K562 (cell line): ENCODE measurements around the gene DISC1. TPM values are rescaled to one million over a fixed set of nuclear protein-coding genes. Genes with fewer than 3 reads are reported as not detected.

Experiments
- ATAC-seq: fragments of 200-7000 bp; cut with Tn5 transposase; 3 replicates; pipeline ENCODE4 v1.9.1; 2020; ENCODE audit warnings: moderate library complexity
- BruUV-seq: library from RNA; stranded (reverse); fragments of 400-500 nt; replicated peaks from 2 replicates; lab custom pipeline; 2021; lab: Mats Ljungman, UMichigan
- CTCF ChIA-PET: fragments of 300-600 bp; formaldehyde crosslinking; extraction: SDS; loops from one replicate; lab custom pipeline; 2021; ENCODE audit warnings: low intra/inter-chr PET ratio; lab: Yijun Ruan, JAX
- POLR2A ChIA-PET: fragments of 300-600, 350-650 bp; sonication (Branson Sonifier 250); formaldehyde crosslinking; extraction: SDS; loops from one replicate; lab custom pipeline; 2021; ENCODE audit warnings: antibody characterized with exemption, inconsistent platforms; lab: Yijun Ruan, JAX
- DNase-seq, 4 experiments: peaks; one replicate each; pipeline versions ENCODE4 v3.0.0 to v3.0.0-alpha.2; 2011 to 2018; ENCODE audit warnings: low spot score in 3 of 4, mixed read lengths in 3 of 4; ENCODE audit errors: extremely low read depth in 1 of 4
- FAIRE-seq: peaks from 2 replicates; lab custom pipeline; 2011; peaks lifted over from hg19 to GRCh38; lab: Jason Lieb, UNC
- H2AFZ ChIP-seq: 2 replicates; pipeline ENCODE4 v1.6.0; 2011; ENCODE audit warnings: low read depth, low read length, control low read depth, inconsistent platforms
- H3K27ac ChIP-seq: fragments of 200-600 bp; 3 replicates; pipeline ENCODE4 v1.8.0; 2011; ENCODE audit warnings: low read depth, mild to moderate bottlenecking, control low read depth, inconsistent platforms, low read length, moderate library complexity, mixed read lengths; ENCODE audit errors: extremely low read depth
- H3K27me3 ChIP-seq, 2 experiments: fragments of 300-600 bp in 1 of 2; 2 replicates in 1 of 2; 3 replicates in 1 of 2; pipeline versions ENCODE4 v1.6.0 to v1.8.0; 2011; ENCODE audit warnings: inconsistent platforms in 2 of 2, low read length in 2 of 2, mild to moderate bottlenecking in 1 of 2, mixed read lengths in 1 of 2, moderate library complexity in 1 of 2; ENCODE audit not compliant: control insufficient read depth in 2 of 2, insufficient read depth in 2 of 2
- H3K36me3 ChIP-seq: fragments of 300-600 bp; 3 replicates; pipeline ENCODE4 v1.8.0; 2011; ENCODE audit warnings: mild to moderate bottlenecking, low read length, inconsistent platforms; ENCODE audit not compliant: control insufficient read depth, insufficient read depth
- H3K4me1 ChIP-seq, 2 experiments: fragments of 200-600 bp in 1 of 2; replicated peaks in 1 of 2; 2 replicates in 1 of 2; 3 replicates in 1 of 2; pipeline versions ENCODE4 v1.5.1 to v1.8.0; 2011; ENCODE audit warnings: inconsistent platforms in 2 of 2, low read length in 2 of 2, mild to moderate bottlenecking in 1 of 2, mixed read lengths in 1 of 2, moderate library complexity in 1 of 2; ENCODE audit not compliant: control insufficient read depth in 2 of 2, insufficient read depth in 2 of 2
- H3K4me2 ChIP-seq: 2 replicates; pipeline ENCODE4 v1.6.1; 2011; ENCODE audit warnings: low read length, control low read depth, inconsistent platforms, mixed read lengths; ENCODE audit not compliant: insufficient read depth
- H3K4me3 ChIP-seq: fragments of 200-600 bp; sonication (generic), shearing (Covaris generic); 2 replicates; pipeline ENCODE4 v1.5.1; 2016; ENCODE audit warnings: control low read depth, inconsistent platforms
- H3K79me2 ChIP-seq: fragments of 200-600 bp; 3 replicates; pipeline ENCODE4 v1.8.0; 2011; ENCODE audit warnings: low read length, inconsistent platforms; ENCODE audit not compliant: control insufficient read depth, insufficient read depth
- H3K9ac ChIP-seq, 2 experiments: 2 replicates each; pipeline versions ENCODE4 v1.6.0 to v1.6.1; 2011; ENCODE audit warnings: low read depth in 2 of 2, low read length in 2 of 2, control low read depth in 1 of 2, inconsistent platforms in 1 of 2, mild to moderate bottlenecking in 1 of 2, mixed read lengths in 1 of 2; ENCODE audit not compliant: insufficient read depth in 1 of 2
- H3K9me1 ChIP-seq: one replicate; pipeline ENCODE4 v1.6.0; 2011; ENCODE audit warnings: inconsistent platforms, mild to moderate bottlenecking, low read length, moderate library complexity; ENCODE audit not compliant: control insufficient read depth, insufficient read depth
- H3K9me3 ChIP-seq: replicated peaks from 2 replicates; pipeline ENCODE4 v1.5.1; 2011; ENCODE audit warnings: low read depth, low read length, inconsistent platforms; ENCODE audit not compliant: control insufficient read depth, insufficient read depth
- H4K20me1 ChIP-seq: replicated peaks from 2 replicates; pipeline ENCODE4 v1.6.1; 2011; ENCODE audit warnings: low read length, inconsistent platforms, mixed read lengths; ENCODE audit not compliant: control insufficient read depth, insufficient read depth
- SNIP1 ChIP-seq: fragments of 450-650 bp; IDR thresholded peaks from 2 replicates; pipeline ENCODE4 v1.7.1; 2017; ENCODE audit warnings: low read depth, mild to moderate bottlenecking
- ZKSCAN8 ChIP-seq: fragments of 200-800 bp; sonication (Bioruptor generic); IDR thresholded peaks from 2 replicates; pipeline ENCODE4 v1.6.1; 2016; ENCODE audit warnings: missing genetic modification characterization, missing compliant biosample characterization
- WGBS: fragments of 100-300 bp; shearing (Covaris generic); methylation state at CpG from one replicate; pipeline ENCODE4 v1.1.6; 2016; ENCODE audit warnings: low coverage, mixed read lengths; ENCODE audit not compliant: insufficient coverage; ENCODE audit errors: missing lambda C conversion rate; 5-methylcytosine and 5-hydroxymethylcytosine counted together
- in situ Hi-C: fragments of 300-500 bp; cut with MboI; formaldehyde crosslinking; loops from 4 replicates; pipeline ENCODE4 v1.15.0; 2018; ENCODE audit warnings: inconsistent platforms, mixed read lengths
- intact Hi-C: fragments of 100-400 bp; cut with micrococcal nuclease; formaldehyde crosslinking; loops from 2 replicates; pipeline ENCODE4 v1.14.2; 2022
- polyA plus RNA-seq, 8 experiments: library from polyadenylated mRNA; depleted of rRNA in 4 of 8; stranded (reverse) in 5 of 8; unstranded in 3 of 8; fragments of >200 nt; fragmentation: Nextera tagmentation in 2 of 8; fragmentation: Illumina TruSeq in 1 of 8; extraction: Ambion mirVana in 2 of 8; extraction: Trizol in 1 of 8; gene quantifications; 2 replicates each; pipeline versions ENCODE4 v1.2.1 to v1.2.3, GENCODE V29; 2011 to 2014; ENCODE audit warnings: inconsistent platforms in 1 of 8, missing spikeins in 1 of 8
- total RNA-seq, 7 experiments: library from RNA; depleted of rRNA in 6 of 7; stranded (reverse); fragments of >200 nt in 6 of 7; fragmentation: Illumina TruSeq in 2 of 7; extraction: Trizol in 2 of 7; gene quantifications; 2 replicates each; pipeline versions ENCODE4 v1.2.1 to v1.2.3, GENCODE V29; 2011 to 2021; ENCODE audit warnings: low replicate concordance in 1 of 7
- TF ChIP-seq, protein P1 (sequence below): fragments of 250-450 bp; sonication (Bioruptor Pico); IDR thresholded peaks from 2 replicates; pipeline ENCODE4 v1.9.0; 2021; ENCODE audit warnings: mild to moderate bottlenecking, inconsistent platforms
- TF ChIP-seq, protein P2 (sequence below): sonication (generic); formaldehyde crosslinking; IDR thresholded peaks from 2 replicates; pipeline ENCODE4 v1.8.1; 2023; ENCODE audit warnings: mild to moderate bottlenecking, missing genetic modification reagents

The DISC1 gene
- total and polyA plus RNA-seq, 9 of the 15 experiments (the other 6 are each of a cell fraction or from before 2014, with no cell fraction given), result 0.01 to 0.11 (median 0.08) TPM; not detected in 1

DNA sequence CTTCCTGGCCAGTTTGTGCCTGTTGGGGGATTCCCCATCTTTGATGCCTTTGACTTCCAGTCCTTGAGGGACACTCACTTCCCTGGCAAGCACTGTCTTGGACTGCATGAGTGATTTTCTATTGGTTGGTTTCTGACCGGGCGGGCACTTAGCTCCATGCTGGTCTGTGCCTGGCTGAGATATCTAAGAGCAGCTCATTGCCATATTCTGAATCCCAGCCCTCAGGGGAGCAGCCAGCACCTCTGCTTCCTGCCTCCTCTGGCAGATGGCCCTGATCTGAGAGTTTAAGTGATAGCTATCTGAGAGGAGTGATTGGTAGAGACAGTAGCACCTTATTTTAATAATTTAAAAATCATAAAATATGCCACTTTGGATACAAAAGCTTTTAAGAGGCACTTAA, 52.5 kb downstream of the DISC1 start:
- Histone ChIP-seq H3K79me2 (no peaks in the 10 kb centered on the region), H3K9ac (no peak overlapping the region), H3K4me3 (no peak overlapping the region), H3K27ac (no peak overlapping the region), H3K27me3 (peaks cover 22 to 32% of the 10 kb centered on the region in 2 experiments; a peak in 4 of 5 replicates), H2AFZ (no peak overlapping the region), H3K4me1 (no peaks in the 10 kb centered on the region), H4K20me1 (no peaks in the 10 kb centered on the region), H3K9me1 (no peaks in the 10 kb centered on the region), H3K36me3 (no peaks in the 10 kb centered on the region), H3K9me3 (no peaks in the 10 kb centered on the region), H3K4me2 (no peak overlapping the region)
- ChIA-PET CTCF (no interaction called here), POLR2A (interaction anchor here (0.7 to 1.7 kb wide), 4 partner anchors 8 to 15 kb away, joined by 3 to 6 read pairs (median 4); no protein-coding TSS in a partner anchor)
- 0% methylated on average over 2 of the region's 2 CpGs for whole genome bisulfite sequencing
- no peak for TF ChIP-seq SNIP1
- ATAC-seq (no peak; the same call in 2 of the 3 replicates), DNase-seq (no peak), FAIRE-seq (no peak)
- intact Hi-C loops, result no loop called here
- BruUV-seq, result no TSS peak
- in situ Hi-C loops, result no loop called here

DNA sequence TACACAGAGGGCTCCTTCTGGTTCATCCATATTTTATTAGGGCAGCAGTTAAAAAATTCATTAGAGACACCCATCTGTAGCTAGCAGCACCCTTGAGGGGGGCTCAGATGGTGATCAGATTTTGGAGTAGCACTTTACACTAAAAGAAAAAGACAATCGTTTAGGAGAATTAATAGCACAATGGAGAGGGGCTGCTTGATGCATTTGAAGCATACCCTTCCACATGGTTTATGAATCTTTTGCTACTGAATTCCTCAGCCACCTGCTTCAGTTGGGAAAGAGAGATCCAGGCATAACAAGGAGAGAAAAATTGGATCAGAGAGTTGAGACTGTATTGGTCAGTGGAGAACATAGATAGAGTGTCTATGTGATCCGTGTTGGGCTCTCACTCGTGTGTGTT, 54.4 kb downstream of the DISC1 start:
- no peak overlapping the region for H3K9ac ChIP-seq
- no peak for DNase-seq
- ChIA-PET POLR2A (interaction anchor here (0.9 to 2.0 kb wide), 3 partner anchors 12 to 14 kb away, joined by 3 to 7 read pairs (median 3); no protein-coding TSS in a partner anchor), CTCF (no interaction called here)
- H3K4me2 ChIP-seq, result no peak overlapping the region
- no peaks in the 10 kb centered on the region for H3K9me1 ChIP-seq
- intact Hi-C loops, result no loop called here
- no peaks in the 10 kb centered on the region for H3K9me3 ChIP-seq
- FAIRE-seq, result no peak
- no peak overlapping the region for H3K27ac ChIP-seq
- 0% methylated on average over 3 of the region's 3 CpGs for WGBS
- H2AFZ ChIP-seq, result no peak overlapping the region
- no peaks in the 10 kb centered on the region for H3K4me1 ChIP-seq
- no peaks in the 10 kb centered on the region for H3K79me2 ChIP-seq
- no peaks in the 10 kb centered on the region for H4K20me1 ChIP-seq
- no peak overlapping the region for H3K4me3 ChIP-seq
- no peaks in the 10 kb centered on the region for H3K36me3 ChIP-seq
- no TSS peak for BruUV-seq
- in situ Hi-C loops, result no loop called here
- peaks cover 18 to 21% of the 10 kb centered on the region in 2 experiments; a peak in 4 of 5 replicates for H3K27me3 ChIP-seq
- no peak for ATAC-seq
- TF ChIP-seq ZKSCAN8, result no peak
- TF ChIP-seq, protein P1, sequence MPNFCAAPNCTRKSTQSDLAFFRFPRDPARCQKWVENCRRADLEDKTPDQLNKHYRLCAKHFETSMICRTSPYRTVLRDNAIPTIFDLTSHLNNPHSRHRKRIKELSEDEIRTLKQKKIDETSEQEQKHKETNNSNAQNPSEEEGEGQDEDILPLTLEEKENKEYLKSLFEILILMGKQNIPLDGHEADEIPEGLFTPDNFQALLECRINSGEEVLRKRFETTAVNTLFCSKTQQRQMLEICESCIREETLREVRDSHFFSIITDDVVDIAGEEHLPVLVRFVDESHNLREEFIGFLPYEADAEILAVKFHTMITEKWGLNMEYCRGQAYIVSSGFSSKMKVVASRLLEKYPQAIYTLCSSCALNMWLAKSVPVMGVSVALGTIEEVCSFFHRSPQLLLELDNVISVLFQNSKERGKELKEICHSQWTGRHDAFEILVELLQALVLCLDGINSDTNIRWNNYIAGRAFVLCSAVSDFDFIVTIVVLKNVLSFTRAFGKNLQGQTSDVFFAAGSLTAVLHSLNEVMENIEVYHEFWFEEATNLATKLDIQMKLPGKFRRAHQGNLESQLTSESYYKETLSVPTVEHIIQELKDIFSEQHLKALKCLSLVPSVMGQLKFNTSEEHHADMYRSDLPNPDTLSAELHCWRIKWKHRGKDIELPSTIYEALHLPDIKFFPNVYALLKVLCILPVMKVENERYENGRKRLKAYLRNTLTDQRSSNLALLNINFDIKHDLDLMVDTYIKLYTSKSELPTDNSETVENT (CRISPR knock-in tag), result no peak
- TF ChIP-seq, protein P2, sequence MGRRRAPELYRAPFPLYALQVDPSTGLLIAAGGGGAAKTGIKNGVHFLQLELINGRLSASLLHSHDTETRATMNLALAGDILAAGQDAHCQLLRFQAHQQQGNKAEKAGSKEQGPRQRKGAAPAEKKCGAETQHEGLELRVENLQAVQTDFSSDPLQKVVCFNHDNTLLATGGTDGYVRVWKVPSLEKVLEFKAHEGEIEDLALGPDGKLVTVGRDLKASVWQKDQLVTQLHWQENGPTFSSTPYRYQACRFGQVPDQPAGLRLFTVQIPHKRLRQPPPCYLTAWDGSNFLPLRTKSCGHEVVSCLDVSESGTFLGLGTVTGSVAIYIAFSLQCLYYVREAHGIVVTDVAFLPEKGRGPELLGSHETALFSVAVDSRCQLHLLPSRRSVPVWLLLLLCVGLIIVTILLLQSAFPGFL (CRISPR knock-in tag), result no peak
